ENCODE measurements around the gene MET. TPM values are rescaled to one million over a fixed set of nuclear protein-coding genes. Genes with fewer than 3 reads are reported as not detected.
A peak's percentile ranks its signal among the peaks of the same experiment; 100 is the strongest.

The MET gene
- polyA plus RNA-seq, 2 of the 4 experiments (the other 2 are of a cell fraction) = 72.3 to 165 TPM

GRCh38 chr7:116769546-116769945 lies 97.5 kb downstream of the MET start:
- FAIRE-seq (no peak), DNase-seq (ENCODE audit: low read depth in 1 of 2, low spot score in 1 of 2) (no peak), ATAC-seq (no peak)
- ChIA-PET CTCF (interaction anchor here (0.6 kb wide), 1 partner anchor 827 kb away, joined by 4 read pairs; no protein-coding TSS in a partner anchor), POLR2A (interaction anchor here (0.6 kb wide), 1 partner anchor 98 kb away, joined by 4 read pairs; no protein-coding TSS in a partner anchor)
- peaks cover 62% of the 10 kb centered on the region for H3K4me1 ChIP-seq
- H3K9me3 ChIP-seq = peaks cover 4% of the 10 kb centered on the region; the same call in 2 of the 3 replicates
- WGBS (ENCODE audit: missing lambda C conversion rate) = 88% methylated on average over 3 of the region's 3 CpGs
- H3K4me3 ChIP-seq = no peak overlapping the region
- no peak overlapping the region for H3K4me2 ChIP-seq
- peak overlapping the region in 1 of 2 experiments; percentile 52; a peak in 2 of 6 replicates for H3K27ac ChIP-seq
- TF ChIP-seq NFE2L2 (conservative IDR thresholded peaks at IDR 0.05; ENCODE audit: low read length) (no peak), ATOH8 (CRISPR knock-in tag; IDR thresholded peaks at IDR 0.05; ENCODE audit: low read depth) (no peak), MAFK (IDR thresholded peaks at IDR 0.05; ENCODE audit: partially characterized antibody) (no peak), HDAC2 (IDR thresholded peaks at IDR 0.05) (no peak), ZFP36 (IDR thresholded peaks at IDR 0.05; ENCODE audit: borderline replicate concordance, partially characterized antibody) (no peak), HES2 (IDR thresholded peaks at IDR 0.05) (no peak), RARB (CRISPR knock-in tag; IDR thresholded peaks at IDR 0.05) (no peak), KDM5A (IDR thresholded peaks at IDR 0.05) (no peak), FOXS1 (CRISPR knock-in tag; IDR thresholded peaks at IDR 0.05) (no peak), SMC3 (IDR thresholded peaks at IDR 0.05) (no peak), CHD4 (IDR thresholded peaks at IDR 0.05; ENCODE audit: borderline replicate concordance) (no peak)

GRCh38 chr7:116770941-116771340 lies 98.9 kb downstream of the MET start:
- H3K27ac ChIP-seq = peak overlapping the region; percentile 87 to 90
- FAIRE-seq (peak; percentile 59), DNase-seq (ENCODE audit: low read depth in 1 of 2, low spot score in 1 of 2) (no peak), ATAC-seq (no peak)
- WGBS (ENCODE audit: missing lambda C conversion rate) = 78% methylated on average over 1 of the region's 1 CpG
- POLR2A ChIA-PET = no interaction called here
- CTCF ChIA-PET = interaction anchor here (1.1 to 2.0 kb wide), 3 partner anchors 10 to 36 kb away, joined by 3 to 6 read pairs (median 4); no protein-coding TSS in a partner anchor
- H3K4me1 ChIP-seq = peaks cover 76% of the 10 kb centered on the region
- H3K4me3 ChIP-seq = no peak overlapping the region
- H3K9me3 ChIP-seq = peaks cover 4% of the 10 kb centered on the region; the same call in 2 of the 3 replicates
- 0 out of 3 replicates have a peak overlapping the region, but pooled peaks have one; percentile 81 for H3K4me2 ChIP-seq
- TF ChIP-seq CBX8 (IDR thresholded peaks at IDR 0.05) (no peak), CHD4 (IDR thresholded peaks at IDR 0.05; ENCODE audit: borderline replicate concordance) (no peak), E2F6 (IDR thresholded peaks at IDR 0.05; ENCODE audit: borderline replicate concordance, low read depth) (no peak), ZNF302 (CRISPR knock-in tag; IDR thresholded peaks at IDR 0.05) (no peak), CBX2 (IDR thresholded peaks at IDR 0.05; ENCODE audit: borderline replicate concordance, low read depth) (no peak), HOXB13 (CRISPR knock-in tag; IDR thresholded peaks at IDR 0.05; ENCODE audit: low read depth) (no peak), FOXS1 (CRISPR knock-in tag; IDR thresholded peaks at IDR 0.05) (no peak), POLR2A (IDR thresholded peaks at IDR 0.05; ENCODE audit: low read length) (no peak), JUN (IDR thresholded peaks at IDR 0.05) (no peak), MAFK (IDR thresholded peaks at IDR 0.05; ENCODE audit: partially characterized antibody) (no peak), RFX5 (IDR thresholded peaks at IDR 0.05) (no peak)
- TF ChIP-seq, protein P1, sequence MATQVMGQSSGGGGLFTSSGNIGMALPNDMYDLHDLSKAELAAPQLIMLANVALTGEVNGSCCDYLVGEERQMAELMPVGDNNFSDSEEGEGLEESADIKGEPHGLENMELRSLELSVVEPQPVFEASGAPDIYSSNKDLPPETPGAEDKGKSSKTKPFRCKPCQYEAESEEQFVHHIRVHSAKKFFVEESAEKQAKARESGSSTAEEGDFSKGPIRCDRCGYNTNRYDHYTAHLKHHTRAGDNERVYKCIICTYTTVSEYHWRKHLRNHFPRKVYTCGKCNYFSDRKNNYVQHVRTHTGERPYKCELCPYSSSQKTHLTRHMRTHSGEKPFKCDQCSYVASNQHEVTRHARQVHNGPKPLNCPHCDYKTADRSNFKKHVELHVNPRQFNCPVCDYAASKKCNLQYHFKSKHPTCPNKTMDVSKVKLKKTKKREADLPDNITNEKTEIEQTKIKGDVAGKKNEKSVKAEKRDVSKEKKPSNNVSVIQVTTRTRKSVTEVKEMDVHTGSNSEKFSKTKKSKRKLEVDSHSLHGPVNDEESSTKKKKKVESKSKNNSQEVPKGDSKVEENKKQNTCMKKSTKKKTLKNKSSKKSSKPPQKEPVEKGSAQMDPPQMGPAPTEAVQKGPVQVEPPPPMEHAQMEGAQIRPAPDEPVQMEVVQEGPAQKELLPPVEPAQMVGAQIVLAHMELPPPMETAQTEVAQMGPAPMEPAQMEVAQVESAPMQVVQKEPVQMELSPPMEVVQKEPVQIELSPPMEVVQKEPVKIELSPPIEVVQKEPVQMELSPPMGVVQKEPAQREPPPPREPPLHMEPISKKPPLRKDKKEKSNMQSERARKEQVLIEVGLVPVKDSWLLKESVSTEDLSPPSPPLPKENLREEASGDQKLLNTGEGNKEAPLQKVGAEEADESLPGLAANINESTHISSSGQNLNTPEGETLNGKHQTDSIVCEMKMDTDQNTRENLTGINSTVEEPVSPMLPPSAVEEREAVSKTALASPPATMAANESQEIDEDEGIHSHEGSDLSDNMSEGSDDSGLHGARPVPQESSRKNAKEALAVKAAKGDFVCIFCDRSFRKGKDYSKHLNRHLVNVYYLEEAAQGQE (IDR thresholded peaks at IDR 0.05) = no peak

Data from A549 (cell line).